HG03103 (cell line): ENCODE measurements around the gene ZIK1.

Source experiments
- ATAC-seq: cut with Tn5 transposase; IDR thresholded peaks from one replicate; pipeline ENCODE4 v1.9.1; 2021; ENCODE audit warnings: low read depth; ENCODE audit not compliant: unreplicated experiment

The ZIK1 gene

DNA sequence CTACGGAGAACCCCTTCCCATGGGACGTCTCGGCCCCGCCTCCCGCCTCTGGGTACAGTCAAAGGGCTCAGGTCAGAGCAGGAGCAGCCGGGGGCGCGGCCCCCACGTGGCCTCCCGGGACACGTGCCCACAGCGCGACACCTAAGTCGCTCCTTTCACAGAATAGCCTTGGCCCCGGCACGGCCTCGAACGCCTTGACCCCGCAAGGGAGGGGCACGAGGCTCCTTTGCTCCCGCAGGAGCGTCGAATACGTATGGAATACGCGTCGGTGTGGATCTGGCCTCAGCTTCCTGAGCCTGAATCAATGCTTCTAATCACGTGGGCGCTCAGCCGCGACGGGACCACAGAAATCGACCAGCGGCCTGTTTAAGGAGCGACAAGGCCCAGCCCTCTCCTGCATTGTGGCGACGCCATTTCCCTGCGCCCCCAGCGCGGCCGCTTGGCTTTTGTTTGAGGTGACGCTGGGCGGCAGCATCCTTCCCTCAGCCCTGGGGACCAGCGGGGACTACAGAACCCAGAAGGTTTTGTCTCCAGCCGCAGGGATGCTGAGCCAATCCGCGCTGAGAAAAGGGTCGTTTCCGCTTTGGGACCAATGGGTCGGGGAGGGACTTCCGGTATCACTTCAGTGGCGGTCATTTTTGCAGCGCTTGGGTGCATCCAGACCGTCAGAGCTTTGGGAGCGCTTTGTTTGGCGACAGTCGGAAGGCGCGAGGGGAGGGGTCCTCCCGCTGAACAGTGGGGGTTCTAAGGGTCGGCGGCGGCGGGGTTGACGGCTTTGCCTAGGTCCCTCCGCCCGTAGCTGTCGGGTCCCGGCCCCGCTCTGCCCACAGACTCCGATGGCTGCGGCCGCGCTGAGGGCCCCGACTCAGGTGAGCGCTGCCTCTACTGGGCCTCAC lies at the start of gene ZIK1:
Gene ZIK1 (plus strand): TSS at position 625 of the 896 bp plus-strand sequence. CDS start 212 bp downstream, at position 837.
- ATAC-seq = peak; percentile 85

DNA sequence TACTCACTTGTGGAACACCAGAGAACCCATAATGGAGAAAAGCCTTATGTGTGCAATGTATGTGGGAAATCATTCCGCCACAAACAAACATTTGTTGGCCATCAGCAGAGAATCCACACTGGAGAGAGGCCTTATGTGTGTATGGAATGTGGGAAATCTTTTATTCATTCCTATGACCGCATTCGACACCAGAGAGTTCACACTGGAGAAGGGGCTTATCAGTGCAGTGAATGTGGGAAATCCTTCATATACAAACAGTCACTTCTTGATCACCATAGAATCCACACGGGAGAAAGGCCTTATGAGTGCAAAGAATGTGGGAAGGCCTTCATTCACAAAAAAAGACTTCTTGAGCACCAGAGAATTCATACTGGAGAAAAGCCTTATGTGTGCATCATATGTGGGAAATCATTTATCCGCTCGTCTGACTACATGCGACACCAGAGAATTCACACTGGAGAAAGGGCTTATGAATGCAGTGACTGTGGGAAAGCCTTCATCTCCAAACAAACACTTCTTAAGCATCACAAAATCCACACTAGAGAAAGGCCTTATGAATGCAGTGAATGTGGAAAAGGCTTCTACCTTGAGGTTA lies 45.9 kb upstream of the ZIK1 start:
- ATAC-seq = no peak

DNA sequence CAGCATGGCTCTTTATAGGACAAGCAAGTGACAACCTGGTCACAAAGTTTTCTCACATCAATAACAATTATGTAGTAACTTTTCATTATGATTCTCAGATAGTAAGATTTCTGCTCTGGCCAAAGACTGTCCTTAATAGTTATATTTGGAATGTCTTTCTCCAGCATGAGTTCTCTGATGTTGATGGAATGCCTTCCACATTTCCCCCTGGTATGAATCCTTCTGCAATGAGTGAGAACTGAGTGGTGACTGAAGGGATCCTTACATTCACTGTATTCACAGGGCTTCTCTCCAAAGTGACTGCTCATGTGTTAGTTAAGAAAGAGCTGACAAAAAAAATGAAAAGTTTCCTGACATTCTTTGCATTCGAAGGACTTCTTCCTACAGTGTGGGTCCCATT lies 37.4 kb upstream of the ZIK1 start:
- ATAC-seq = no peak

DNA sequence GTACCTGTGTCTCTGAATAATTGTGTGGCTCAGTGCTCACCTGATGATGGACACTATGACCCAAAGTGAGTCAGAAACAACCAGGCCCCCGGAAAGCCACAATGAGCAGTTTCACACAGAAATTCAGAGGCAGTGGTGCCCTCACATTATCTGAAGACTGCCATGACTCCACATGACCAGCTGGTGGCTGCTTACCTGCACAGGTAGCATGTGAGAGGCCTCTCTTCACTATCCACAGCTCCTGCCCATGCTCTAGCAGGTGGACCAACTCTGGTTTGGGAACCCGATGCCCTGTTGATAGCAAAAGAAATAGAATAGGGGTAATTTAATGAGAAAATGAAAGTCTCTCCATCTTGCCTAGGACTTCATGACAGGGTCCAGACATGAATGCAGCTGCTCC lies 31.5 kb upstream of the ZIK1 start:
- no peak for ATAC-seq

DNA sequence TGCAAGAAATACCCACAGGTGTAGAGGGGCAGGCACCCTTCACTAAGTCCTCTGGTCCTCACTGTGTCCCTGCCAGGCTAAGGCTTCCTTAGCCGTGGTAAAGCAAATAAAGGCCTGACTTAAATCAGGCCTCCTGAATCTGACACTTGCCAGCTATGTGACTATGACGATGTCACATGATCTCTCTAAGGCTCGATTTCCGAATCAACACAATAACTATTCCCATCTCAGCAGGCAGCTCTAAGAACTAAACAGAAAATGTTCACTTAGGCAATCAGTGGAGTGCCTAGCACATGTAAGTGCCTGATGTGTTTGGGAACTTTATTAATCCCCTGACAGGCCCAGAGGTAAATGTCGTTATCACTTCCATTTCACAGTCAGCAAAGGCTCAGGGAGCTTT lies 26.3 kb upstream of the ZIK1 start:
- ATAC-seq = no peak

DNA sequence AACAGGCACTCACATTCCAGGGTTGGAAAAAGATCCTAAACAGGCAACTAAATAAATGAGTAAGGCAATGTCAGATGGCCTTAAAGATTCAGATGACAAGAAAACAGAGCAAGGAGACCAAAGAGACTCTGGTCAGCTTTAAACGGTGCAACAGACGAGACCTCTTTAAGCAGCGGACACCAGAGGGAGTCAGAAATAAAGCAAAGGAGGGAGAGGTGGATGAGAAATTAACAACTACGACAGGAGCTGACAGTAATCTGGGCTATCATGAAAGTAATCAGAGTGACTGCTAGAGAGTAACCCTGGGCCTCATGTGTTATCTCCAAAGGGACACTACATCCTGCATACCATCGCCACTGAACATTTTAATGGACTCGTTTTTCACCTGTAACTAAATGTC lies 25.4 kb upstream of the ZIK1 start:
- no peak for ATAC-seq

DNA sequence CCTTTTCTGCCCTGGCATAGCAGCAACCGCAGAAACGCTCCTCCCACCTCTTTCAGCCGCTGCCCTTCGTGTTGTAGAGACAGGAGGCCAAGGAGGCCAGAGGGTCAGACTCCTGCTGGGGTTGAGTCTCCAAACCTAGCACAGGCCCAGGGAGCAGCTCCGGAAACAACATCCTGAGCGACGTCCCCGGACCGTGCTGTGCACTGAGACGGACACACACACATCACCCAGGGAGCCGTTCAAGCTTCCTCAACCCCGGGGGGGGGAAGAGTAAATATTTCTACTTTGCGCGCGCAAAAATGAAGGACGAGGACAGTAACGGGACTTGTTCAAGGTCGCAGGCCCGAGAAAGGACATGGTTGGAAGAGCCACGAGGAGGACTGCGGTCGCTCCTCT lies 24.9 kb upstream of the ZIK1 start:
- no peak for ATAC-seq

DNA sequence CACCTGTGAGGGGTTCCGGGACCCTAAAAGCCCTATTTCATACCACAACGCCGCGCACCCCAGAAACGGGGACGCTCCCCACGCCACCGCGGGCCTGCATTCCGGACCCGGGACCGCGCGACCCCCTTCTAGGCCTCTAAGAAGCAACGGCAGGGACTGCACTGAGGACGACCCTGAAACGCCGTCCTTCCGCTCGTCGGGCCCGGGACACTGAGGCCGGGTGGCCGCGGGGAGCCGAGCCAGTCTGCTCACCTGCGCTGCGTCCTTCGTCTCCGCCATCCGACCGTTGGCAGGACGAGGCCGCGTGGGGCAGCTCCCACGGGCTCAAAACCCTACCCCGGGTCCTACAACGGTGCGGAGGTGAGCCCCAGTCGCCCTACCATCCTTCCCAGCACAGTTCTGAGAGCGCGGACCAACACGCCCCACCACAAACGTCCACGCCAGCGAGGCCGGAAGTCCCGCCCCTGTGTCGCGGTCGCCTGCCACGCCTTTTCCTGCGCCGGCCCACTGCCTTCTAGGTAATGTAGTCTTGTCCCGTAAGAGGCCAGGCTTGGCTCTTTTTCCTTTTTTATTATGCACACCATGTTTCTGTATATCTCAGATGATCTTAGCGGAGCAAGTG lies 24.4 kb upstream of the ZIK1 start, which contains the start of gene ZNF550:
Gene ZNF550 (minus strand): TSS at position 460 of the 622 bp plus-strand sequence. CDS start 181 bp downstream, at position 279.
- peak; percentile 95 for ATAC-seq

DNA sequence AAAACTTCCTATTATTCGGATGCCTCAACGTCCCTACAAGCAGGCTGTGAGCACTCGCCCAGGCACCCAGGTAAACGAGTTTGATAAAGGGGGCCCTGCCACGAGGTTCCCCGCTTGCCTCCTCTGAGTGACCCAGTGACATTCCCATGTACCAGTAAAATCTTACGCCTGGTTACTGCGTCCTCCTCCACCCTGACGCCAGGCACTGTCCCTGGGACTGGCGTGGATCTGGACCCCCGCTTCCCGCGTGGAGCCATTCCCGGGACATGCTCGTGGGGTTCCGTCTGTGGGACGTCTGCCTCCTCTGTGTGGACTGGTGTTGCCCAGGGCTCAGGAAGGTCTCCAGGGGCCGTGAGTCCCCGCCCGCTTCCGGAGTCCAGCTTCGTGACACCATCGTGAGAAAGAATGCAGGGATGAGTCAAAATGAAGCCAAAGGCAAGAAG lies 23.9 kb upstream of the ZIK1 start:
- ATAC-seq = no peak

DNA sequence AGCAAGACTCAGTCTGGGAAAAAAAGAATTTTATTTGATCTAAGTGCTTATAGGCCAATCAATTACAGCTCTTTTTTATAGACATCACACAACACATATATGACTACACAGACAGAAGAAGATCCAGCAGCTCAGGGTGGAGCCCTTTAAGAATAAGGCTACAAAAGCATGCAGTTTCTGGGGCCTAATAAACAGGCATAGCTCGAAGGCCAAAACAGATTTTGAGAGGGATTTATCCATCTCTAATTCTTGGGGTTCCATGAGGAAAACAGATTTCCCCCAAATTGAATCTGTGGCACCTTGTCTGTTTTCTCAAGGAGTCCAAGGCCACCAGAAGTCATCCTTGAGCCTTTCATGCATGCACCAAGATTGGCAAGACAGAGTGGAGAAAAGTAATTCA lies 20.4 kb upstream of the ZIK1 start:
- ATAC-seq = no peak

DNA sequence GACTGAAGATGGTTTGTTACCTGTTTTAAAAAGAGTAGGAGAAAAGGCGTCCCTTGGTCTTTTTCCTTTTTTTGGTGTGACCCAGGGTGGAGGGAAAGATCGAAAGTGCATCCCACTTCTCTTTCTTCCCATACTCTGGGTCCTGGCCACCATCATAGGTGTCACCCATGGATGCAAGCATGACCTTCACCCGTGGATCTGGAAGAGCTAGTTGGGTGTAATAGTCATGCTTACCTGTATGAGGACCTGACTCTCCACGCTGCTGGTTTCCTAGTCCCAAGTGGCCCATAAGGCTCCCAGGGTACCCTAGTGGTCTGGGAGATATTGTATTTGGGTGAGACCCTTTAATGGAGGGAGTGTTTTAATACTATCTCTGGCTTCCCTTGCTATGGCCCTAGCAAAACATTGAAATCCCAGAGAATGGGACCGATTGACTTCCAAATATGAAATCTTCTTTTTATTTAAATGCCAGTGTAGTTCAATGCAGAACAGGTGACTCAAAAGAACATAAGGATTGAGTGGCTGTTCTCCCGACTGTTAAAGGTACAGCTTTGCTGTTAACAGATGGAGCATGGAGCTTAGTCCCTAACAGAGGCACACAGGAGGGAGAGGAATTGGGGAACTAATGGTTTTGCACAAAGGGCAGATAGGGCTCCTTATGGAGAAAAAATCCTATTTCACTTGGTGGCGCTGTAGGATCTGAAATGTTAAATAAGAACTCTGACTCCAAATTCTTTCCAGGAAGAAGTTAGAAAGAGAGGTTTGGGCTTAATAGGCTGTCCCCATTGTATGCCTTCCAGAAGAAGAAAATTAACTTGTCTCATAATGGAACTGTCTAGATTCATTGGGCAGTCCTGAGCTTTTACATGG lies 17.3 kb upstream of the ZIK1 start:
- ATAC-seq = no peak

DNA sequence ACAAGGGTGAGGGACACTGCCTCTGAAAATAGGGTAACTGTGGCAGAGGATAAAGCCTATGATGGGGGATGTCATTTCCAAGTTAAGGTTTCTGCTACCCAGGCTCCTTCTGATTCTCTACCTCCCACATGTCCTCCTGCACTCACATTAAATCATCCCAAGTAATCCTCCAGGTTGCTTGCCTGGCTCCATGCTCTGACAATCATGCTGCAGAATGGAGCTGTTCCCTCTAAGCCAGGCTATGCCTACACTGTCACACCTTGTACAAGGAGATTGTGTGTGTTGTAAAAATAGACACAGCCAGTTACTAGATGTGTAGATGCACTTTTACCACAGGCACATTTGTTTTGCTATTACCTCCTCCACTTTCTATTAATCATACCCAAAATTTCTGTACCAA lies 13.2 kb upstream of the ZIK1 start:
- ATAC-seq = no peak

DNA sequence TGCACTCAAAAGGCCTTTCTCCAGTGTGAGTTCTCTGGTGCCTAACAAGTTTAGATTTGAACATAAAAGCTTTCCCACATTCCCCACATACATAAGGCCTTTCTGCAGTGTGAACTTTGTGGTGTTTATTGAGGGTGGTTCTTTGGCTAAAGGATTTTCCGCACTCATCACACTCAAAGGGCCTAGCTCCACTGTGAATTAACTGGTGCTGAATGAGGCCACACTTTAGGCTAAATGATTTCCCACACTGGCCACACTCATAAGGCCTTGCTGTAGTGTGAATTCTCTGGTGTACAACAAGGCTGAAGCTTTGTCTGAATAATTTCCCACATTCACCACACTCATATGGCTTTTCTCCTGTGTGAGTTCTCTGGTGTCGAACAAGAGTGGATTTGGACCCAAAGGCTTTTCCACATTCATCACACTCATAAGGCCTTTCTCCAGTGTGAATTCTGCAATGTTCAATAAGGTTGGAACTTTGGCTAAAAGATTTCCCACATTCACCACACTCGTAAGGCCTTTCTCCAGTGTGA lies 11.5 kb upstream of the ZIK1 start:
- no peak for ATAC-seq

DNA sequence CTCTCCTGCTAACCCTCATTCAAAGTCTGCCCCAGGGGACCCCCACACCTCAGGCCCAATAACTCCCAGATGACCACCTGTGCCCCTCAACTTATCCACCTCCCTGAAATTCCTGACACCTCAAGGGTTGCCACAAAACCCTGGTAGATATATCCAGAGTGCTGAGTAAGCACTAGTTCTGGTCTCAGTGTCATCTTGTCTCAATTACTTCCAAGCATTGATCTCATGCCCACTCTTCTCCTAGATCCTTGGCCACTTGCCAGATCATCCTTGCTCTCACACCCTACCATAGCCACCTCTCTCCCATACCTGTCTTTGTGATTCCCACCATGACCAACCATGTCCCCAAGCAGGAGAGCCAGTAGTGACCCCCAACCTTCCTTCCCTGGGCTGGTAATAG lies 7.3 kb upstream of the ZIK1 start:
- no peak for ATAC-seq

DNA sequence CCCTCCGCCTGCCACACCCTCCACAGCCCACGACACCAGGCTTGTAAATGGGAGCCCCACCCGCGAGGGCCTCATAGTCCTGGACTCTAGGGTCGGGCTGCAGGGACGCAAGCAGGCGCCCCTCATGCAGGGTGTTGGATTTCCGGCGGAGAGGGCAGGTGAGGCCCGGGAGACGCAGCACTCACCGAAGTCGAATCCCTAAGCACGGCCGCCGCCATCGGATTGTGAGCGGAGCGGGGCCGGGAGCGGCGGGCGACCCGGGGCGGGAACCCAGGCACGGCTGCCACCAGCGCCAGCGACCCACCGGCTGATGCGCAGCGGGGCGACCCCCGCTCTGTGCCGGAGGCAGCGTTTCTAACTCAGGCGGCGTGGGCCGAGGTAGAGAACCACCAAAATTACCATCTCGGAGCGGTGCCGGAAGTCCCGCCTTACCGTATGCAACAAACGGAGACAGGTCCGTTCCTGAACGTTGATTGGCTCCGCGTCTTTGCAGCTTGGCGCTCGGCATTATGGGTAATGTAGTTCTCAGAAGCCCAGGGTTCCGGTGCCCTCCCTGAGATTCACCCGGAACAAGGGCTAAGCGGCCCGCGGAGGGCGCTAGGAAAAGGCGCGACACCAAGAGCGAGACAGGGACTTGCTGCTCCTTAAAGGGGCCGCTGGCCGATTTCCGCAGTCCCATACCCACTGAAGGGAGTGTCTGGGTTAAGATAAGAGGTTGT lies 5.3 kb upstream of the ZIK1 start, which contains the start of gene ZNF416:
Gene ZNF416 (minus strand): TSS at position 425 of the 719 bp plus-strand sequence. CDS start 207 bp downstream, at position 218.
- peak; percentile 89 for ATAC-seq

DNA sequence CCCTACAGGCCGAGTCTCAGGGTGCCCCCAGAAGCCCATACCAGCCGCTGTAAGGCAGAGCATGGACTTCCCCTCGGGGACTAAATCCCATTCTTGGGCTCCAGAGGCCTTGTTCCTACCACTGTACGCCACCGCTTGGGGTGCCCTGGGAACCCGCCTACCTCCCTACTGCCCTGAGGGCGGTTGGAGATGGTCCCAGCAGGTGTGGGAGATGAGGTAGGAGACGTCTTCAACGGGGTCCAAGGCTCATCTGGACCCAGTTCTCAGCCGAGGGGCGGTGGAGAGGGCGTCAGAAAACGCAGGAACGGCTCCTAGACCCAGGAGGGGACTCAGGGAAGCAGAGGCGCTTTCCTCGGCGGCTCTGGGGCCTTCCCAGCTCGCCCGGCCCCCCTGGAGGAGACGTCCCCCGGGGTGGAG lies 833 bp upstream of the ZIK1 start:
- no peak for ATAC-seq

DNA sequence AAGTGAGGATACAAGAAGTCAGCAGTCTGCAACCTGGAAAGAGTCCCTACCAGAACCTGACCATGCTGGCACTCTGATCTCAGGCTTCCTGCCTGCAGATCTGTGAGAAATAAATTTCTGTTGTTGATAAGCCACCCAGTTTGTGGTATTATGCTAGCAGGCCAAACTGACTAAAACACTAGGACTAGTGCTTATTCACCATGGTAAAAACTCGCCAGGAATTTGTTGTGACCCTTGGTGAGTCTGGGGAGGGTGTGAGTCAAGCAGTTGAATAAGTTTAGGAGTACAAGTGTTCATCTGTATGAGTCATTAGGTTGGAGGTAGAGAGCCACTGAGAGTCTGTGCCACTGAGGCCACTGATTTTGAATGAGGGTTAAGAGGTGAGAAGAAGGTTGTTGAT lies 3.6 kb downstream of the ZIK1 start:
- no peak for ATAC-seq

DNA sequence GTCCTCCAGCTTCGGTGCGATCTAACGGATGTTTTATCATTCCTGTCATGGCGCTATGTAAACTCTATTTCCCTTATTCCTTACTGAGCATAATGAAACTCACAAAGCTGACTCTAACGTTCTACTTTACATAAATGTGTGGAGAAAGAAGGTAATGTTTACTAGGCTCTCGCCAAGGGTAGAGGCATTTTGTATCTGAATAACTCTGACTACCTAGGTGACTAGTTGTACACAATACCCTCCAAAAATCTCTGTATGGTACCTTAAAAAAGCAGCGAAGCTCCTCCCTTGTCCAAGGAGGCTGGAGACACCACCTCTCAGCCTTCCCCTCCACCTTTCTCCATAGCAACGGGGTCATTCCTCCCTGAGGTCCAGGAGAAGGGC lies 15.4 kb downstream of the ZIK1 start:
- peak; percentile 8 for ATAC-seq

DNA sequence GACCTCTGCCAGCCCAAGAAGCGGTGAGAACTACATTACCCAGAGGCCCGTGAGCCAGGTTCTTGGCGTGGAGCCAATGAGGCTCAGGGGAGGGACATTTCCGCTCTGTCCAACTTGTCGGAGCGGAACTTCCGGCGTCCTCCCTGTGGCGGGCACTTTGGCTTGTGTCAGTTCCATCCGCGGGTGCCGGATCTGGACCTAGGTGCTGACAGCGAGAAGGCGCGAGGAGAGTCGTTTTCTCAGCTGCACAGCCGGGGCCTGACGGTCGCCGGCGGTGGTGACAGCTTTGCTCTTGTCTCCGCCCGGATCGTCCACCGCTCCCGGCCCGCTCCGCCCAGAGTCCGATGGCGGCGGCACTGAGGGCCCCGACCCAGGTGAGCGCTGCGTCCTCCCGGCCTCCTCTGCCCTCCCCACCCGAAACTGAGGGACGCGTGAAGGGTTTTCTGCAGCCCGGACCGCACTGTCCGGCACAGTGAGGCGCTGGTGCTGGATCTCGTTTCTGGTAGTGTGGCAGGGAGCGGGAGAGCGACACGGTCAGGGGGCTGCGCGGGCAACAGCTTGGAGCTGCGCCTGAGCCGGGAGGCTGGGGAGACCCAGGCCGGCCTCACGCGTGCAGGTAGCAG lies 15.9 kb downstream of the ZIK1 start, which contains the start of gene ZNF530:
Gene ZNF530 (plus strand): TSS at position 125 of the 623 bp plus-strand sequence. CDS start 4,461 bp downstream, outside the sequence.
- ATAC-seq = peak; percentile 93
